Measurements from ENCODE around the gene DTX1.
"Not testable (repeated sequence)": the region's sequence is repeated elsewhere in the genome, so short reads cannot be mapped to it uniquely, and the experiment has no call there.

The DTX1 gene

GRCh38 chr12:113135178-113136127 lies 78.9 kb downstream of the DTX1 start, which contains the start of gene RASAL1:
TSS of gene RASAL1 (minus strand) at chr12:113135761. CDS start at chr12:113135462, 299 bp downstream.
- DNase-seq (ENCODE audit: low read depth in 1 of 2, low spot score in 1 of 2): peak; percentile 42 to 58

GRCh38 chr12:113136128-113136989 lies 79.8 kb downstream of the DTX1 start:
- no peak for DNase-seq (ENCODE audit: low read depth in 1 of 2, low spot score in 1 of 2)

- no peak for DNase-seq (ENCODE audit: low read depth in 1 of 2, low spot score in 1 of 2)
Observed at GRCh38 chr12:113136990-113137511, 80.5 kb downstream of the DTX1 start.

GRCh38 chr12:113137861-113138783 lies 81.6 kb downstream of the DTX1 start:
- DNase-seq (ENCODE audit: low read depth in 1 of 2, low spot score in 1 of 2): no peak

GRCh38 chr12:113138826-113139225 lies 82.3 kb downstream of the DTX1 start:
- DNase-seq (ENCODE audit: low read depth in 1 of 2, low spot score in 1 of 2): no peak

GRCh38 chr12:113140706-113141105 lies 84.2 kb downstream of the DTX1 start:
- DNase-seq (ENCODE audit: low read depth in 1 of 2, low spot score in 1 of 2): no peak

GRCh38 chr12:113141716-113142115 lies 85.2 kb downstream of the DTX1 start:
- DNase-seq (ENCODE audit: low read depth in 1 of 2, low spot score in 1 of 2): not testable (repeated sequence)

- DNase-seq (ENCODE audit: low read depth in 1 of 2, low spot score in 1 of 2): no peak
Observed at GRCh38 chr12:113142173-113142885, 85.8 kb downstream of the DTX1 start.

GRCh38 chr12:113142886-113143332 lies 86.4 kb downstream of the DTX1 start:
- DNase-seq (ENCODE audit: low read depth in 1 of 2, low spot score in 1 of 2): no peak

- DNase-seq (ENCODE audit: low read depth in 1 of 2, low spot score in 1 of 2): no peak
Observed at GRCh38 chr12:113143959-113144358, 87.4 kb downstream of the DTX1 start.

GRCh38 chr12:113144806-113145205 lies 88.3 kb downstream of the DTX1 start:
- no peak for DNase-seq (ENCODE audit: low read depth in 1 of 2, low spot score in 1 of 2)

GRCh38 chr12:113145720-113146551 lies 89.4 kb downstream of the DTX1 start:
- no peak for DNase-seq (ENCODE audit: low read depth in 1 of 2, low spot score in 1 of 2)

GRCh38 chr12:113146999-113147398 lies 90.5 kb downstream of the DTX1 start:
- DNase-seq (ENCODE audit: low read depth in 1 of 2, low spot score in 1 of 2): no peak

Data from activated T-helper 1 cell treated with anti-CD3 and anti-CD28 coated beads, Interleukin-2, amount 50 U/mL, for 16 hours (primary cell).